PC-9 (cell line): Measurements from ENCODE around the gene UBE2B.

Source experiments
- EZH2 ChIP-seq: fragments of 200-600 bp; sonication (generic); IDR thresholded peaks from 2 replicates; pipeline ENCODE4 v1.8.0; 2017; ENCODE audit warnings: antibody characterized with exemption, low read depth
- TF ChIP-seq, protein P1 (sequence below): fragments of 200-600 bp; sonication (generic); conservative IDR thresholded peaks from 2 replicates; pipeline ENCODE4 v1.6.1; 2017; ENCODE audit warnings: mixed run types, antibody characterized with exemption, mild to moderate bottlenecking, moderate library complexity

DNA sequence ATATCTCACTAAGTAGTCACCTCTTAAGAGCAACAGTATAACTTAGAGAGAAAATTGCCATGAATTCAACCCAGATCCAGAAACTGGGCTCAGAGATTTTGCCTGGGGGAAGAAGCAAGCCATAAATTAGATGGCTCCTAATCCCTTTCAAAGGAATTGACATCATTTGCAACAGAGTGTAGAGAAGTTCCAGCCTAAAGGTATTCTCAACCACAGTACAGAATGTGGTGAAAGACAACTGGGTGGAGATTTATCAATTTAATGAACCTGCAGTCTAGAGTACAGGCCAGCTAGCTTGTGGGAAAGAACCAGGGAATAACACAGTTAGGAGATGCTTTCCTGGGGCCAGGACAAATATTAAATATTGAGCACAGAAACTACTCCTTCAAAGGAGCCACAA is 44.0 kb upstream of the UBE2B start:
- TF ChIP-seq, protein P1, sequence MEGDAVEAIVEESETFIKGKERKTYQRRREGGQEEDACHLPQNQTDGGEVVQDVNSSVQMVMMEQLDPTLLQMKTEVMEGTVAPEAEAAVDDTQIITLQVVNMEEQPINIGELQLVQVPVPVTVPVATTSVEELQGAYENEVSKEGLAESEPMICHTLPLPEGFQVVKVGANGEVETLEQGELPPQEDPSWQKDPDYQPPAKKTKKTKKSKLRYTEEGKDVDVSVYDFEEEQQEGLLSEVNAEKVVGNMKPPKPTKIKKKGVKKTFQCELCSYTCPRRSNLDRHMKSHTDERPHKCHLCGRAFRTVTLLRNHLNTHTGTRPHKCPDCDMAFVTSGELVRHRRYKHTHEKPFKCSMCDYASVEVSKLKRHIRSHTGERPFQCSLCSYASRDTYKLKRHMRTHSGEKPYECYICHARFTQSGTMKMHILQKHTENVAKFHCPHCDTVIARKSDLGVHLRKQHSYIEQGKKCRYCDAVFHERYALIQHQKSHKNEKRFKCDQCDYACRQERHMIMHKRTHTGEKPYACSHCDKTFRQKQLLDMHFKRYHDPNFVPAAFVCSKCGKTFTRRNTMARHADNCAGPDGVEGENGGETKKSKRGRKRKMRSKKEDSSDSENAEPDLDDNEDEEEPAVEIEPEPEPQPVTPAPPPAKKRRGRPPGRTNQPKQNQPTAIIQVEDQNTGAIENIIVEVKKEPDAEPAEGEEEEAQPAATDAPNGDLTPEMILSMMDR: no peak
- no peak for TF ChIP-seq EZH2
